GM12878 (cell line): ENCODE results near the gene SHISA9. TPM values are rescaled to one million over a fixed set of nuclear protein-coding genes. Genes with fewer than 3 reads are reported as not detected.

Source experiments
- ATAC-seq: fragments of 200-7000 bp; cut with Tn5 transposase; 3 replicates; pipeline ENCODE4 v1.9.1; 2020; ENCODE audit warnings: mild to moderate bottlenecking, moderate library complexity
- BruUV-seq: library from RNA; stranded (reverse); fragments of 400-500 nt; replicated peaks from 2 replicates; lab custom pipeline; 2021; lab: Mats Ljungman, UMichigan
- CTCF ChIA-PET: fragments of 300-600 bp; sonication (Branson Sonifier 250); formaldehyde crosslinking; extraction: SDS; loops from one replicate; lab custom pipeline; 2021; ENCODE audit warnings: inconsistent platforms; lab: Yijun Ruan, JAX
- POLR2A ChIA-PET: fragments of 350-600 bp; formaldehyde crosslinking; extraction: SDS; loops from one replicate; lab custom pipeline; 2021; ENCODE audit warnings: inconsistent platforms; lab: Charles Lee
- RAD21 ChIA-PET: fragments of 300-600 bp; sonication (Branson Sonifier 250); formaldehyde crosslinking; loops from one replicate; lab custom pipeline; 2023; ENCODE audit warnings: antibody characterized with exemption; ENCODE audit not compliant: unreplicated experiment; lab: Charles Lee
- SMC1A ChIA-PET: fragments of 300-600 bp; sonication (Branson Sonifier 250); formaldehyde crosslinking; loops from one replicate; lab custom pipeline; 2023; ENCODE audit not compliant: unreplicated experiment, uncharacterized antibody; lab: Charles Lee
- DNase-seq: peaks from one replicate; pipeline ENCODE4 v3.0.0-alpha.2; 2011; ENCODE audit warnings: low read depth, low spot score
- FAIRE-seq: peaks from 3 replicates; lab custom pipeline; 2011; peaks lifted over from hg19 to GRCh38; lab: Jason Lieb, UNC
- H2AFZ ChIP-seq: 2 replicates; pipeline ENCODE4 v1.6.0; 2011; ENCODE audit warnings: low read depth, low read length, control low read depth; ENCODE audit not compliant: control insufficient read depth
- H3K27ac ChIP-seq: 2 replicates; pipeline ENCODE4 v1.5.1; 2011; ENCODE audit warnings: control low read depth; ENCODE audit not compliant: control insufficient read depth, insufficient read depth
- H3K27me3 ChIP-seq, 2 experiments: replicated peaks in 1 of 2; 2 replicates each; pipeline versions ENCODE4 v1.6.0 to v1.6.1; 2011; ENCODE audit warnings: low read length in 1 of 2; ENCODE audit not compliant: control insufficient read depth in 2 of 2, insufficient read depth in 2 of 2
- H3K36me3 ChIP-seq, 2 experiments: 2 replicates each; pipeline ENCODE4 v1.5.1; 2011; ENCODE audit warnings: low read length in 1 of 2; ENCODE audit not compliant: control insufficient read depth in 2 of 2, insufficient read depth in 2 of 2
- H3K4me1 ChIP-seq: 2 replicates; pipeline ENCODE4 v1.6.1; 2011; ENCODE audit warnings: mild to moderate bottlenecking, low read length, moderate library complexity, mixed read lengths; ENCODE audit not compliant: control insufficient read depth, insufficient read depth
- H3K4me2 ChIP-seq: 2 replicates; pipeline ENCODE4 v1.6.0; 2011; ENCODE audit warnings: control low read depth; ENCODE audit not compliant: control insufficient read depth, insufficient read depth
- H3K4me3 ChIP-seq: fragments of 200-600 bp; sonication (generic); 2 replicates; pipeline ENCODE4 v1.5.1; 2016
- H3K79me2 ChIP-seq: 2 replicates; pipeline ENCODE4 v1.6.0; 2011; ENCODE audit warnings: low read length; ENCODE audit not compliant: control insufficient read depth, insufficient read depth
- H3K9ac ChIP-seq: 2 replicates; pipeline ENCODE4 v1.8.0; 2011; ENCODE audit warnings: low read length, control low read depth, mixed read lengths; ENCODE audit not compliant: control insufficient read depth, insufficient read depth
- H3K9me3 ChIP-seq: replicated peaks from 3 replicates; pipeline ENCODE4 v1.5.1; 2011; ENCODE audit warnings: mild to moderate bottlenecking, low read length; ENCODE audit not compliant: control insufficient read depth, insufficient read depth
- H4K20me1 ChIP-seq: 2 replicates; pipeline ENCODE4 v1.6.0; 2011; ENCODE audit not compliant: control insufficient read depth, insufficient read depth
- BMI1 ChIP-seq: fragments of 450-650 bp; IDR thresholded peaks from 2 replicates; pipeline ENCODE4 v1.6.1; 2016; ENCODE audit warnings: mild to moderate bottlenecking, moderate library complexity, borderline replicate concordance
- CEBPZ ChIP-seq: fragments of 150-350 bp; IDR thresholded peaks from 2 replicates; pipeline ENCODE4 v1.6.1; 2016; ENCODE audit warnings: low read depth, low read length
- CHD4 ChIP-seq: fragments of 200-600 bp; sonication (generic); IDR thresholded peaks from 2 replicates; pipeline ENCODE4 v1.6.1; 2016; ENCODE audit warnings: mild to moderate bottlenecking
- CUX1 ChIP-seq: IDR thresholded peaks from 2 replicates; pipeline ENCODE4 v1.6.1; 2012; ENCODE audit warnings: improper control_type of control experiment, low read depth, low read length; ENCODE audit not compliant: insufficient replicate concordance
- ETV6 ChIP-seq, 2 experiments: fragments of 450-650 bp in 1 of 2; IDR thresholded peaks in 1 of 2; conservative IDR thresholded peaks in 1 of 2; 2 replicates each; pipeline ENCODE4 v1.6.1; 2014; ENCODE audit warnings: antibody characterized with exemption in 1 of 2, borderline replicate concordance in 1 of 2, low read depth in 1 of 2, mild to moderate bottlenecking in 1 of 2, moderate library complexity in 1 of 2
- FOS ChIP-seq: IDR thresholded peaks from 3 replicates; pipeline ENCODE4 v1.6.1; 2011; ENCODE audit warnings: borderline replicate concordance; ENCODE audit not compliant: insufficient read length; ENCODE audit errors: extremely low read depth
- MAX ChIP-seq: IDR thresholded peaks from 2 replicates; pipeline ENCODE4 v1.6.1; 2012; ENCODE audit warnings: low read depth, low read length, improper control_type of control experiment
- NR2C2 ChIP-seq: IDR thresholded peaks from 2 replicates; pipeline ENCODE4 v1.6.1; 2011; ENCODE audit warnings: borderline replicate concordance, low read depth; ENCODE audit not compliant: control insufficient read depth, insufficient read length
- YY1 ChIP-seq: IDR thresholded peaks from 2 replicates; pipeline ENCODE4 v1.6.1; 2011; ENCODE audit warnings: low read depth, mild to moderate bottlenecking, low read length
- ZBTB4 ChIP-seq: fragments of 450-650 bp; formaldehyde crosslinking; IDR thresholded peaks from 2 replicates; pipeline ENCODE4 v1.4.0; 2022; ENCODE audit warnings: mild to moderate bottlenecking, moderate library complexity
- ZNF384 ChIP-seq: IDR thresholded peaks from 2 replicates; pipeline ENCODE4 v1.6.1; 2012; ENCODE audit warnings: low read depth, mild to moderate bottlenecking, low read length, improper control_type of control experiment, borderline replicate concordance
- WGBS: methylation state at CpG from one replicate; pipeline ENCODE4 v1.1.6; 2016; ENCODE audit warnings: low lambda C conversion rate; ENCODE audit not compliant: insufficient replicate concordance, insufficient coverage; ENCODE audit errors: missing lambda C conversion rate; 5-methylcytosine and 5-hydroxymethylcytosine counted together
- in situ Hi-C: fragments of 300-500 bp; cut with MboI; formaldehyde crosslinking; loops from 9 replicates; pipeline ENCODE4 v1.14.3; 2018; ENCODE audit warnings: mixed read lengths
- intact Hi-C: fragments of 100-400 bp; cut with micrococcal nuclease; formaldehyde crosslinking; loops from one replicate; pipeline ENCODE4 v1.14.2; 2022; ENCODE audit not compliant: unreplicated experiment
- polyA plus RNA-seq, 11 experiments: library from polyadenylated mRNA; depleted of rRNA in 4 of 11; unstranded in 6 of 11; stranded (reverse) in 5 of 11; fragments of >200 nt; fragmentation: Nextera tagmentation in 4 of 11; fragmentation: Illumina TruSeq in 1 of 11; extraction: Ambion mirVana in 4 of 11; extraction: Trizol in 1 of 11; gene quantifications; 1 replicate in 1 of 11; 2 replicates in 10 of 11; pipeline versions ENCODE4 v1.2.1 to v1.2.3, GENCODE V29; 2011 to 2016; ENCODE audit warnings: inconsistent platforms in 2 of 11, missing spikeins in 2 of 11, low read depth in 1 of 11
- total RNA-seq, 4 experiments: library from RNA; depleted of rRNA in 3 of 4; stranded (reverse); fragments of >200 nt in 3 of 4; fragmentation: Illumina TruSeq in 1 of 4; extraction: Trizol in 1 of 4; gene quantifications; 2 replicates each; pipeline versions ENCODE4 v1.2.1 to v1.2.3, GENCODE V29; 2013 to 2021

The SHISA9 gene
- total and polyA plus RNA-seq, 10 of the 15 experiments (the other 5 are each of a cell fraction or from before 2014, with no cell fraction given), result 0.03 to 25.5 (median 0.07) TPM

- intact Hi-C loops, result no loop called here
- no peak overlapping the region for H3K4me2 ChIP-seq
- no peak overlapping the region for H3K4me3 ChIP-seq
- no peak for DNase-seq
- ATAC-seq, result no peak
- ChIA-PET POLR2A (interaction anchor here (1.3 kb wide), 1 partner anchor 23 kb away, joined by 3 read pairs; no protein-coding TSS in a partner anchor), RAD21 (interaction anchor here (1.3 to 1.4 kb wide), 2 partner anchors 17 to 19 kb away, joined by 3 to 5 read pairs; no protein-coding TSS in a partner anchor), SMC1A (interaction anchor here (0.7 to 2.9 kb wide), 8 partner anchors 8 to 214 kb away, joined by 3 to 13 read pairs (median 3); no protein-coding TSS in a partner anchor), CTCF (interaction anchor here (0.6 kb wide), 1 partner anchor 258 kb away, joined by 3 read pairs; no protein-coding TSS in a partner anchor)
- in situ Hi-C loops, result no loop called here
- H3K9me3 ChIP-seq, result no peaks in the 10 kb centered on the region
- H2AFZ ChIP-seq, result no peak overlapping the region
- H3K27ac ChIP-seq, result no peak overlapping the region
- WGBS, result 28% methylated on average over 3 of the region's 3 CpGs
- no peak overlapping the region for H3K9ac ChIP-seq
- no peaks in the 10 kb centered on the region for H3K36me3 ChIP-seq
- H3K79me2 ChIP-seq, result no peaks in the 10 kb centered on the region
- H3K27me3 ChIP-seq, result no peaks in the 10 kb centered on the region
- H3K4me1 ChIP-seq, result no peaks in the 10 kb centered on the region
- no TSS peak for BruUV-seq
- H4K20me1 ChIP-seq, result no peaks in the 10 kb centered on the region
- no peak for FAIRE-seq
- TF ChIP-seq MAX (no peak), FOS (no peak), CEBPZ (no peak), ZBTB4 (no peak), BMI1 (no peak), CUX1 (no peak), CHD4 (no peak), YY1 (no peak), NR2C2 (no peak), ETV6 (conservative IDR thresholded peaks at IDR 0.05 in 1 of 2, IDR thresholded peaks at IDR 0.05 in 1 of 2; ENCODE audit: borderline replicate concordance in 1 of 2, low read depth in 1 of 2) (no peak), ZNF384 (no peak)
Observed at GRCh38 chr16:13176711-13177110, 275.3 kb downstream of the SHISA9 start.
